Caco-2 (cell line): ENCODE data around the gene IFNGR1. TPM values are rescaled to one million over a fixed set of nuclear protein-coding genes. Genes with fewer than 3 reads are reported as not detected.

ENCODE experiments used
- BruUV-seq: library from RNA; stranded (reverse); fragments of 400-500 nt; replicated peaks from 2 replicates; lab custom pipeline; 2021; lab: Mats Ljungman, UMichigan
- CTCF ChIA-PET: fragments of 300-600 bp; sonication (Branson Sonifier 250); formaldehyde crosslinking; loops from one replicate; lab custom pipeline; 2022; ENCODE audit warnings: antibody characterized with exemption; lab: Charles Lee
- POLR2A ChIA-PET: fragments of 300-600 bp; sonication (Branson Sonifier 250); formaldehyde crosslinking; loops from one replicate; lab custom pipeline; 2022; ENCODE audit warnings: antibody characterized with exemption; lab: Charles Lee
- DNase-seq, 2 experiments: peaks; one replicate each; pipeline versions ENCODE4 v3.0.0 to v3.0.0-alpha.2; 2020 to 2022
- H3K27me3 ChIP-seq: replicated peaks from 2 replicates; pipeline ENCODE4 v1.6.0; 2011; ENCODE audit warnings: low read length; ENCODE audit not compliant: control insufficient read depth, insufficient read depth
- H3K36me3 ChIP-seq: 2 replicates; pipeline ENCODE4 v1.5.1; 2011; ENCODE audit warnings: low read length; ENCODE audit not compliant: control insufficient read depth, insufficient read depth
- H3K4me1 ChIP-seq: fragments of 250-450 bp; sonication (Bioruptor Pico); 2 replicates; pipeline ENCODE4 v1.5.1; 2020; ENCODE audit warnings: mild to moderate bottlenecking
- H3K4me3 ChIP-seq: 2 replicates; pipeline ENCODE4 v1.5.1; 2011; ENCODE audit warnings: low read depth, mild to moderate bottlenecking, control low read depth, low read length
- H3K9me3 ChIP-seq: fragments of 250-450 bp; sonication (Bioruptor Pico); 2 replicates; pipeline ENCODE4 v1.5.1; 2020; ENCODE audit warnings: mild to moderate bottlenecking, moderate library complexity
- H3K27ac Mint-ChIP-seq: one replicate; pipeline ENCODE4 v1.8.0; 2022; ENCODE audit warnings: mixed read lengths; ENCODE audit not compliant: unreplicated experiment
- H3K27me3 Mint-ChIP-seq: one replicate; pipeline ENCODE4 v1.8.0; 2022; ENCODE audit warnings: mixed read lengths; ENCODE audit not compliant: insufficient read depth, unreplicated experiment
- H3K36me3 Mint-ChIP-seq: one replicate; pipeline ENCODE4 v1.8.0; 2022; ENCODE audit warnings: mild to moderate bottlenecking, mixed read lengths; ENCODE audit not compliant: insufficient read depth, unreplicated experiment
- H3K4me1 Mint-ChIP-seq: one replicate; pipeline ENCODE4 v1.8.0; 2022; ENCODE audit warnings: low read depth, mixed read lengths; ENCODE audit not compliant: unreplicated experiment
- H3K4me3 Mint-ChIP-seq: one replicate; pipeline ENCODE4 v1.8.0; 2022; ENCODE audit warnings: mild to moderate bottlenecking, moderate library complexity, mixed read lengths; ENCODE audit not compliant: unreplicated experiment
- H3K9me3 Mint-ChIP-seq: one replicate; pipeline ENCODE4 v1.8.0; 2022; ENCODE audit warnings: mixed read lengths; ENCODE audit not compliant: unreplicated experiment
- CTCF ChIP-seq, 2 experiments: fragments of 200-600 bp in 1 of 2; IDR thresholded peaks; 1 replicate in 1 of 2; 2 replicates in 1 of 2; pipeline versions ENCODE4 v1.5.1 to v1.8.0; 2011 to 2022; ENCODE audit warnings: antibody characterized with exemption in 1 of 2, control low read depth in 1 of 2, inconsistent platforms in 1 of 2, low read depth in 1 of 2, low read length in 1 of 2, mild to moderate bottlenecking in 1 of 2, moderate library complexity in 1 of 2; ENCODE audit not compliant: insufficient read depth in 1 of 2, severe bottlenecking in 1 of 2, unreplicated experiment in 1 of 2
- intact Hi-C: fragments of 100-400 bp; cut with micrococcal nuclease; formaldehyde crosslinking; loops from one replicate; pipeline ENCODE4 v1.10.0; 2022; ENCODE audit not compliant: unreplicated experiment
- total RNA-seq: library from RNA; stranded (reverse); gene quantifications from 2 replicates; pipeline ENCODE4 v1.2.3, GENCODE V29; 2022

IFNGR1 gene
- total RNA-seq, 1 experiment from 2014 or later, result 58.0 TPM

DNA sequence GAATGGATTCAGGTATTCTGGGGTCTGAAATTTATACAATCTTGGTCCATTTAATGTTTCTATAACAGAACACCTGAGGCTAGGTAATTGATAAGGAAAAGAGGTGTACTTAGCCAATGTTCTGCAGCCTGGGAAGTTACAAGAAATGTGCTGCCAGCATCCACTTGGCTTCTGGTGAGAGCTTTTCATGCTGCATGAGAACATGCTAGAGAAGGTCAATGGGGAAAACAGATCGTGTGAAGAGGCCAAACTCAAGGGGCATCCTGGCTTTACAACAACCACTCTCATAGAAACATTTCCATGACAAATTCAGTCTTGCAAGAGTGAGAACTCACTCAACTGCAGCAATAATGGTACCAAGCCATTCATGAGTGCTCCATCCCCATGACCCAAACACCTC, 62.5 kb downstream of the IFNGR1 start:
- Mint-ChIP-seq H3K9me3 (peaks cover 43% of the 10 kb centered on the region), H3K4me1 (no peaks in the 10 kb centered on the region), H3K27me3 (peaks cover 4% of the 10 kb centered on the region), H3K36me3 (no peaks in the 10 kb centered on the region), H3K27ac (no peak overlapping the region), H3K4me3 (no peak overlapping the region)
- no peak for DNase-seq
- no TSS peak for BruUV-seq
- Histone ChIP-seq H3K27me3 (no peaks in the 10 kb centered on the region), H3K36me3 (no peaks in the 10 kb centered on the region), H3K4me3 (no peak overlapping the region), H3K4me1 (peaks cover 6% of the 10 kb centered on the region; the same call in 1 of the 2 replicates), H3K9me3 (no peaks in the 10 kb centered on the region)
- no peak for TF ChIP-seq CTCF (IDR thresholded peaks at IDR 0.05; ENCODE audit: insufficient read depth in 1 of 2, low read depth in 1 of 2, low read length in 1 of 2, severe bottlenecking in 1 of 2, unreplicated experiment in 1 of 2)
- POLR2A ChIA-PET, result no interaction called here
- CTCF ChIA-PET, result no interaction called here
- intact Hi-C loops, result no loop called here

DNA sequence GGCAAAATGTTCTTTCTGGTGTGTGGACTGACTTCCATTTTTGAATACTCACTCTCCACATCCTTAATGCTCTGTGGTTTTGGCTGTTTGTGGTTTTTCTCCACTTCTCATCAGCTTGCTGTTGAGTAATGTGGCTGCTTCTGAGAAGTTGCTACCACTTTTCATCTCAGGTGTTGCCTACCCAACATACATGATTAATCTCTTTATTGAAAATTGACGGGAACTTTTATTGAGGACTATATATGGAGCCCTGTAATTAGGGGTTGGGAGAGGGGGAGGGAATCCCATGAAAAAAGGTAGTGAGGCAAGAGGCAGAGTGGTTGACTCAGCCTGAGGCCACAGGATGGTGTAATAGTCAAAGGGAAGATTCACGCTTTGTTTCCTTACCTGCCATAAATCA, 63.4 kb downstream of the IFNGR1 start:
- TF ChIP-seq CTCF (IDR thresholded peaks at IDR 0.05; ENCODE audit: insufficient read depth in 1 of 2, low read depth in 1 of 2, low read length in 1 of 2, severe bottlenecking in 1 of 2, unreplicated experiment in 1 of 2), result no peak

GRCh38 chr6:137150072-137150471, 69.1 kb downstream of the IFNGR1 start:
- BruUV-seq, result no TSS peak
- DNase-seq, result no peak
- Mint-ChIP-seq H3K4me1 (peaks cover 13% of the 10 kb centered on the region), H3K27ac (no peak overlapping the region), H3K4me3 (no peak overlapping the region), H3K27me3 (no peaks in the 10 kb centered on the region), H3K36me3 (no peaks in the 10 kb centered on the region), H3K9me3 (peaks cover 12% of the 10 kb centered on the region)
- intact Hi-C loops, result no loop called here
- ChIA-PET POLR2A (no interaction called here), CTCF (no interaction called here)
- Histone ChIP-seq H3K4me1 (no peaks in the 10 kb centered on the region), H3K36me3 (no peaks in the 10 kb centered on the region), H3K9me3 (no peaks in the 10 kb centered on the region), H3K27me3 (no peaks in the 10 kb centered on the region), H3K4me3 (no peak overlapping the region)
- TF ChIP-seq CTCF (IDR thresholded peaks at IDR 0.05; ENCODE audit: insufficient read depth in 1 of 2, low read depth in 1 of 2, low read length in 1 of 2, severe bottlenecking in 1 of 2, unreplicated experiment in 1 of 2), result no peak

More for the DNA sequence above, 63.4 kb downstream of the IFNGR1 start:
- POLR2A ChIA-PET, result no interaction called here
- no peak overlapping the region for H3K27ac Mint-ChIP-seq
- no peak overlapping the region for H3K4me3 ChIP-seq
- H3K4me1 ChIP-seq, result peaks cover 2% of the 10 kb centered on the region; the same call in 1 of the 2 replicates
- H3K27me3 ChIP-seq, result no peaks in the 10 kb centered on the region
- intact Hi-C loops, result no loop called here
- H3K27me3 Mint-ChIP-seq, result peaks cover 4% of the 10 kb centered on the region
- no TSS peak for BruUV-seq
- no peaks in the 10 kb centered on the region for H3K9me3 ChIP-seq
- CTCF ChIA-PET, result no interaction called here
- H3K4me1 Mint-ChIP-seq, result no peaks in the 10 kb centered on the region
- H3K36me3 ChIP-seq, result no peaks in the 10 kb centered on the region
- no peak for DNase-seq
- H3K9me3 Mint-ChIP-seq, result peaks cover 35% of the 10 kb centered on the region
- no peaks in the 10 kb centered on the region for H3K36me3 Mint-ChIP-seq
- H3K4me3 Mint-ChIP-seq, result no peak overlapping the region
